IMR-90 (cell line): ENCODE results near the gene ING5. TPM values are rescaled to one million over a fixed set of nuclear protein-coding genes. Genes with fewer than 3 reads are reported as not detected.

ENCODE experiments used
- ATAC-seq: fragments of 200-7000 bp; cut with Tn5 transposase; 2 replicates; pipeline ENCODE4 v1.9.1; 2020; ENCODE audit warnings: low read depth, mild to moderate bottlenecking, moderate library complexity
- BruUV-seq: library from RNA; stranded (reverse); fragments of 400-500 nt; replicated peaks from 2 replicates; lab custom pipeline; 2021; lab: Mats Ljungman, UMichigan
- CTCF ChIA-PET: fragments of 300-600 bp; formaldehyde crosslinking; extraction: SDS; loops from one replicate; lab custom pipeline; 2021; ENCODE audit warnings: antibody characterized with exemption; lab: Yijun Ruan, JAX
- POLR2A ChIA-PET: fragments of 300-600 bp; sonication (Branson Sonifier 250); formaldehyde crosslinking; loops from one replicate; lab custom pipeline; 2022; ENCODE audit warnings: antibody characterized with exemption; ENCODE audit not compliant: unreplicated experiment; lab: Charles Lee
- DNase-seq: peaks from one replicate; pipeline ENCODE4 v3.0.0; 2013
- H2AFZ ChIP-seq: replicated peaks from 2 replicates; pipeline ENCODE3; 2013; ENCODE audit warnings: low read length, mild to moderate bottlenecking; ENCODE audit not compliant: poor library complexity
- H2AK5ac ChIP-seq: 2 replicates; pipeline ENCODE4 v1.6.1; 2013; ENCODE audit warnings: low read depth, low read length, inconsistent platforms
- H2AK9ac ChIP-seq: replicated peaks from 2 replicates; pipeline ENCODE3; 2013; ENCODE audit warnings: mild to moderate bottlenecking, low read depth, low read length, moderate library complexity; ENCODE audit not compliant: poor library complexity
- H2BK120ac ChIP-seq: 2 replicates; pipeline ENCODE4 v1.6.1; 2013; ENCODE audit warnings: low read depth, low read length, inconsistent platforms
- H2BK15ac ChIP-seq: 3 replicates; pipeline ENCODE4 v1.6.1; 2013; ENCODE audit warnings: low read depth, low read length, inconsistent platforms
- H2BK20ac ChIP-seq: 2 replicates; pipeline ENCODE4 v1.6.1; 2013; ENCODE audit warnings: low read depth, mild to moderate bottlenecking, inconsistent platforms, low read length, moderate library complexity
- H2BK5ac ChIP-seq: 2 replicates; pipeline ENCODE4 v1.6.1; 2013; ENCODE audit warnings: mild to moderate bottlenecking, low read depth, low read length, inconsistent platforms; ENCODE audit not compliant: poor library complexity, severe bottlenecking
- H3K14ac ChIP-seq: replicated peaks from 2 replicates; pipeline ENCODE4 v1.6.1; 2013; ENCODE audit warnings: low read depth, low read length, inconsistent platforms
- H3K18ac ChIP-seq: 2 replicates; pipeline ENCODE4 v1.6.1; 2013; ENCODE audit warnings: low read depth, low read length, control low read depth
- H3K23ac ChIP-seq: 2 replicates; pipeline ENCODE4 v1.6.1; 2013; ENCODE audit warnings: low read depth, low read length, inconsistent platforms
- H3K27ac ChIP-seq: 2 replicates; pipeline ENCODE4 v1.5.1; 2013; ENCODE audit warnings: mild to moderate bottlenecking, control low read depth, low read length; ENCODE audit not compliant: insufficient read depth
- H3K27me3 ChIP-seq: 2 replicates; pipeline ENCODE4 v1.6.1; 2013; ENCODE audit warnings: low read length; ENCODE audit not compliant: control insufficient read depth, insufficient read depth
- H3K36me3 ChIP-seq: 2 replicates; pipeline ENCODE4 v1.6.1; 2013; ENCODE audit warnings: low read length, mixed read lengths; ENCODE audit not compliant: control insufficient read depth, insufficient read depth
- H3K4ac ChIP-seq: 2 replicates; pipeline ENCODE4 v1.6.1; 2013; ENCODE audit warnings: low read depth, low read length, inconsistent platforms
- H3K4me1 ChIP-seq: 2 replicates; pipeline ENCODE4 v1.6.1; 2013; ENCODE audit warnings: low read length, mixed read lengths; ENCODE audit not compliant: control insufficient read depth, insufficient read depth
- H3K4me2 ChIP-seq: 2 replicates; pipeline ENCODE4 v1.6.1; 2013; ENCODE audit warnings: low read depth, mild to moderate bottlenecking, control low read depth, low read length, moderate library complexity
- H3K4me3 ChIP-seq: 2 replicates; pipeline ENCODE4 v1.5.1; 2013; ENCODE audit warnings: low read depth, mild to moderate bottlenecking, control low read depth, low read length, moderate library complexity; ENCODE audit not compliant: insufficient read depth
- H3K56ac ChIP-seq: 2 replicates; pipeline ENCODE4 v1.6.1; 2013; ENCODE audit warnings: low read length, inconsistent platforms; ENCODE audit not compliant: insufficient read depth; ENCODE audit errors: extremely low read depth
- H3K79me1 ChIP-seq, 2 experiments: 2 replicates each; pipeline ENCODE4 v1.6.1; 2013; ENCODE audit warnings: low read length in 2 of 2, inconsistent platforms in 1 of 2, low read depth in 1 of 2
- H3K9ac ChIP-seq: 2 replicates; pipeline ENCODE4 v1.6.1; 2013; ENCODE audit warnings: low read depth, low read length, control low read depth
- H3K9me1 ChIP-seq: 2 replicates; pipeline ENCODE4 v1.6.1; 2013; ENCODE audit warnings: low read length, inconsistent platforms; ENCODE audit not compliant: insufficient read depth
- H3K9me3 ChIP-seq: 2 replicates; pipeline ENCODE4 v1.6.1; 2013; ENCODE audit warnings: low read length; ENCODE audit not compliant: control insufficient read depth, insufficient read depth
- H4K20me1 ChIP-seq: 2 replicates; pipeline ENCODE4 v1.6.1; 2013; ENCODE audit warnings: low read length, inconsistent platforms; ENCODE audit not compliant: insufficient read depth
- H4K5ac ChIP-seq: 2 replicates; pipeline ENCODE4 v1.6.1; 2013; ENCODE audit warnings: mild to moderate bottlenecking, low read depth, low read length, control low read depth
- H4K8ac ChIP-seq, 2 experiments: 2 replicates each; pipeline ENCODE4 v1.6.1; 2013; ENCODE audit warnings: low read depth in 2 of 2, low read length in 2 of 2, control low read depth in 1 of 2, inconsistent platforms in 1 of 2
- H4K91ac ChIP-seq: 2 replicates; pipeline ENCODE4 v1.6.1; 2013; ENCODE audit warnings: low read depth, low read length, inconsistent platforms; ENCODE audit not compliant: insufficient read depth
- BHLHE40 ChIP-seq: fragments of 150-350 bp; IDR thresholded peaks from 2 replicates; pipeline ENCODE4 v1.6.1; 2016; ENCODE audit warnings: mild to moderate bottlenecking, low read depth, low read length
- CHD1 ChIP-seq: IDR thresholded peaks from 2 replicates; pipeline ENCODE4 v1.6.1; 2012; ENCODE audit warnings: low read depth, low read length, improper control_type of control experiment
- CTCF ChIP-seq: conservative IDR thresholded peaks from 2 replicates; pipeline ENCODE4 v1.5.1; 2012; ENCODE audit warnings: mild to moderate bottlenecking, low read depth, low read length, improper control_type of control experiment
- ELK1 ChIP-seq: fragments of 150-350 bp; IDR thresholded peaks from 2 replicates; pipeline ENCODE4 v1.6.1; 2016; ENCODE audit warnings: low read depth, mild to moderate bottlenecking, low read length, moderate library complexity, borderline replicate concordance
- FOS ChIP-seq: fragments of 150-350 bp; IDR thresholded peaks from 2 replicates; pipeline ENCODE4 v1.6.1; 2016; ENCODE audit warnings: low read depth, low read length
- MAFK ChIP-seq: IDR thresholded peaks from 2 replicates; pipeline ENCODE4 v1.6.1; 2012; ENCODE audit warnings: low read depth, low read length, improper control_type of control experiment
- MXI1 ChIP-seq: IDR thresholded peaks from 2 replicates; pipeline ENCODE4 v1.6.1; 2012; ENCODE audit warnings: low read depth, mild to moderate bottlenecking, low read length, moderate library complexity, borderline replicate concordance
- NFE2L2 ChIP-seq: fragments of 150-350 bp; IDR thresholded peaks from 2 replicates; pipeline ENCODE4 v1.6.1; 2016; ENCODE audit warnings: low read depth, mild to moderate bottlenecking, low read length
- POLR2A ChIP-seq: IDR thresholded peaks from 2 replicates; pipeline ENCODE4 v1.6.1; 2012; ENCODE audit warnings: mild to moderate bottlenecking, low read depth, low read length
- RAD21 ChIP-seq: IDR thresholded peaks from 2 replicates; pipeline ENCODE4 v1.6.1; 2012; ENCODE audit warnings: low read length, improper control_type of control experiment
- RCOR1 ChIP-seq: IDR thresholded peaks from 2 replicates; pipeline ENCODE4 v1.6.1; 2012; ENCODE audit warnings: mild to moderate bottlenecking, low read length, improper control_type of control experiment; ENCODE audit not compliant: insufficient replicate concordance
- RFX5 ChIP-seq: IDR thresholded peaks from 2 replicates; pipeline ENCODE4 v1.8.0; 2012; ENCODE audit warnings: low read depth, mild to moderate bottlenecking, low read length, moderate library complexity
- SMC3 ChIP-seq: fragments of 150-350 bp; IDR thresholded peaks from 2 replicates; pipeline ENCODE4 v1.6.1; 2016; ENCODE audit warnings: low read depth, mild to moderate bottlenecking, antibody characterized with exemption, low read length, moderate library complexity
- USF2 ChIP-seq: fragments of 150-350 bp; IDR thresholded peaks from 2 replicates; pipeline ENCODE4 v1.6.1; 2017; ENCODE audit warnings: mild to moderate bottlenecking, antibody characterized with exemption, low read length, low read depth
- WGBS, 2 experiments: methylation state at CpG; one replicate each; pipeline versions ENCODE4 v1.1.5 to v1.1.7; 2013; ENCODE audit warnings: missing lambda C conversion rate in 2 of 2; ENCODE audit not compliant: insufficient read length in 1 of 2; ENCODE audit errors: extremely low coverage in 2 of 2; 5-methylcytosine and 5-hydroxymethylcytosine counted together
- dilution Hi-C: fragments of 300-500 bp; cut with HindIII; formaldehyde crosslinking; loops from one replicate; pipeline ENCODE4 v1.14.3; 2018; ENCODE audit warnings: low sequenced_read_pairs; ENCODE audit not compliant: unreplicated experiment
- in situ Hi-C: fragments of 300-500 bp; cut with MboI; formaldehyde crosslinking; loops from 3 replicates; pipeline ENCODE4 v1.14.3; 2019; ENCODE audit warnings: low sequenced_read_pairs, inconsistent platforms, mixed read lengths
- intact Hi-C: fragments of 100-400 bp; cut with micrococcal nuclease; formaldehyde crosslinking; loops from 2 replicates; pipeline ENCODE4 v1.10.0; 2022
- polyA plus RNA-seq, 3 experiments: library from polyadenylated mRNA; depleted of rRNA; stranded (reverse); fragments of >200 nt; gene quantifications; 2 replicates each; pipeline ENCODE4 v1.2.3, GENCODE V29; 2012; ENCODE audit warnings: low replicate concordance in 1 of 3
- total RNA-seq: library from RNA; depleted of rRNA; stranded (reverse); fragments of >200 nt; gene quantifications from 2 replicates; pipeline ENCODE4 v1.2.3, GENCODE V29; 2012

ING5 gene
- total and polyA plus RNA-seq, 2 of the 4 experiments (the other 2 are of a cell fraction) = 36.1 to 38.9 TPM

- WGBS, 2 experiments = 96% methylated on average over 5 of the region's 21 CpGs; no CpG with 5 or more reads in 1 of the 2 experiments
- Histone ChIP-seq H3K56ac (no peak overlapping the region), H3K36me3 (peaks cover 50% of the 10 kb centered on the region), H2AFZ (peak overlapping the region; percentile 58), H2BK20ac (no peak overlapping the region), H2BK120ac (no peak overlapping the region), H2BK15ac (no peak overlapping the region), H2AK9ac (no peak overlapping the region), H4K8ac (no peak overlapping the region), H3K4me3 (no peak overlapping the region), H3K9me3 (no peaks in the 10 kb centered on the region), H3K9me1 (peaks cover 3% of the 10 kb centered on the region; the same call in 1 of the 2 replicates), H3K27ac (no peak overlapping the region), H3K27me3 (no peaks in the 10 kb centered on the region), H3K4ac (no peak overlapping the region), H2BK5ac (no peak overlapping the region), H3K79me1 (peaks cover 3 to 15% of the 10 kb centered on the region in 2 experiments; a peak in 3 of 4 replicates), H3K14ac (no peak overlapping the region), H2AK5ac (no peak overlapping the region), H3K9ac (no peak overlapping the region), H4K5ac (no peak overlapping the region), H4K91ac (no peak overlapping the region), H3K18ac (no peak overlapping the region), H3K23ac (no peak overlapping the region), H3K4me2 (no peak overlapping the region), H3K4me1 (peaks cover 15% of the 10 kb centered on the region), H4K20me1 (peaks cover 16% of the 10 kb centered on the region)
- in situ Hi-C loops (loop anchor here (5.0 to 25.0 kb wide), 2 partner anchors 209 to 806 kb away; partner anchors contain the start of gene AGXT), intact Hi-C loops (no loop called here), dilution Hi-C loops (no loop called here)
- no peak for TF ChIP-seq MXI1
- TF ChIP-seq RCOR1 = no peak
- no peak for TF ChIP-seq CTCF
- no peak for TF ChIP-seq USF2
- no peak for TF ChIP-seq ELK1
- no peak for TF ChIP-seq FOS
- no peak for TF ChIP-seq POLR2A
- TF ChIP-seq RFX5 = no peak
- no peak for TF ChIP-seq MAFK
- TF ChIP-seq SMC3 = no peak
- TF ChIP-seq CHD1 = no peak
- no peak for TF ChIP-seq NFE2L2
- TF ChIP-seq BHLHE40 = no peak
- TF ChIP-seq RAD21 = no peak
- no peak for DNase-seq
- POLR2A ChIA-PET = no interaction called here
- no TSS peak for BruUV-seq
- CTCF ChIA-PET = no interaction called here
- no peak for ATAC-seq
Observed at GRCh38 chr2:241668354-241668753, 33.5 kb upstream of the ING5 start.
